ENCODE data around the gene CLPSL1. TPM values are rescaled to one million over a fixed set of nuclear protein-coding genes. Genes with fewer than 3 reads are reported as not detected.
A peak's percentile ranks its signal among the peaks of the same experiment; 100 is the strongest.

Gene CLPSL1
- total RNA-seq, 1 experiment from 2014 or later: not detected

GRCh38 chr6:35795453-35796071 is 14.7 kb downstream of the CLPSL1 start:
- no peak for DNase-seq (ENCODE audit: low read depth)

GRCh38 chr6:35796236-35796635 is 15.4 kb downstream of the CLPSL1 start:
- DNase-seq (ENCODE audit: low read depth): no peak

- no peak for DNase-seq (ENCODE audit: low read depth)
Observed at GRCh38 chr6:35797837-35798526, 17.2 kb downstream of the CLPSL1 start.

- no peak for DNase-seq (ENCODE audit: low read depth)
Observed at GRCh38 chr6:35798706-35799105, 17.9 kb downstream of the CLPSL1 start.

GRCh38 chr6:35801148-35801547 is 20.3 kb downstream of the CLPSL1 start:
- DNase-seq (ENCODE audit: low read depth): no peak

GRCh38 chr6:35804996-35805736 is 24.3 kb downstream of the CLPSL1 start, which contains the start of gene LHFPL5:
Gene LHFPL5, plus strand, starts transcription at chr6:35805352. Its CDS starts 319 bp downstream, at chr6:35805671.
- DNase-seq (ENCODE audit: low read depth): peak; percentile 67

- DNase-seq (ENCODE audit: low read depth): peak; percentile 37
Observed at GRCh38 chr6:35808688-35809087, 27.9 kb downstream of the CLPSL1 start.

- no peak for DNase-seq (ENCODE audit: low read depth)
Observed at GRCh38 chr6:35809809-35810208, 29.0 kb downstream of the CLPSL1 start.

- peak; percentile 62 for DNase-seq (ENCODE audit: low read depth)
Observed at GRCh38 chr6:35810971-35811698, 30.3 kb downstream of the CLPSL1 start.

- no peak for DNase-seq (ENCODE audit: low read depth)
Observed at GRCh38 chr6:35811699-35811995, 30.8 kb downstream of the CLPSL1 start.

GRCh38 chr6:35817515-35817914 is 36.7 kb downstream of the CLPSL1 start:
- DNase-seq (ENCODE audit: low read depth): no peak

- DNase-seq (ENCODE audit: low read depth): no peak
Observed at GRCh38 chr6:35823601-35824000, 42.8 kb downstream of the CLPSL1 start.

GRCh38 chr6:35824552-35825192 is 43.9 kb downstream of the CLPSL1 start:
- DNase-seq (ENCODE audit: low read depth): no peak

- DNase-seq (ENCODE audit: low read depth): no peak
Observed at GRCh38 chr6:35829306-35829705, 48.5 kb downstream of the CLPSL1 start.

- no peak for DNase-seq (ENCODE audit: low read depth)
Observed at GRCh38 chr6:35831257-35832007, 50.6 kb downstream of the CLPSL1 start.

GRCh38 chr6:35833536-35833935 is 52.7 kb downstream of the CLPSL1 start:
- no peak for DNase-seq (ENCODE audit: low read depth)

Other genes with a start within 250 kb of the CLPSL1 start
- gene FKBP5, start 92.1 kb upstream of the CLPSL1 start, total RNA-seq (2014; rRNA removed; shearing (Covaris generic)): 6.8 and 10.2 TPM in 2 replicates
- 0.51 TPM in 1 of 2 replicates, not detected in the other for gene ARMC12, start 44.0 kb upstream of the CLPSL1 start, total RNA-seq (2014; rRNA removed; shearing (Covaris generic))
- gene CLPSL2, start 4.4 kb upstream of the CLPSL1 start, total RNA-seq (2014; rRNA removed; shearing (Covaris generic)): not detected in 2 replicates
- not detected in 2 replicates for gene CLPS, start 16.3 kb downstream of the CLPSL1 start, total RNA-seq (2014; rRNA removed; shearing (Covaris generic))
- gene LHFPL5, start 24.3 kb downstream of the CLPSL1 start, total RNA-seq (2014; rRNA removed; shearing (Covaris generic)): not detected in 2 replicates
- 131 and 151 TPM in 2 replicates for gene SRPK1, start 140.1 kb downstream of the CLPSL1 start, total RNA-seq (2014; rRNA removed; shearing (Covaris generic))
- gene SLC26A8, start 243.6 kb downstream of the CLPSL1 start, total RNA-seq (2014; rRNA removed; shearing (Covaris generic)): not detected in 2 replicates
- gene MAPK14, start 246.8 kb downstream of the CLPSL1 start, total RNA-seq (2014; rRNA removed; shearing (Covaris generic)): 52.7 and 72.3 TPM in 2 replicates

Data from Daoy (cell line).